Activated CD4-positive, CD25-positive, alpha-beta regulatory T cell (primary cell): ENCODE measurements around the gene IMP4.
A peak's percentile ranks its signal among the peaks of the same experiment; 100 is the strongest.

Source experiments
- DNase-seq, 4 experiments: peaks; one replicate each; lab custom pipeline; 2025; lab: John Stamatoyannopoulos, UW

The IMP4 gene

DNA sequence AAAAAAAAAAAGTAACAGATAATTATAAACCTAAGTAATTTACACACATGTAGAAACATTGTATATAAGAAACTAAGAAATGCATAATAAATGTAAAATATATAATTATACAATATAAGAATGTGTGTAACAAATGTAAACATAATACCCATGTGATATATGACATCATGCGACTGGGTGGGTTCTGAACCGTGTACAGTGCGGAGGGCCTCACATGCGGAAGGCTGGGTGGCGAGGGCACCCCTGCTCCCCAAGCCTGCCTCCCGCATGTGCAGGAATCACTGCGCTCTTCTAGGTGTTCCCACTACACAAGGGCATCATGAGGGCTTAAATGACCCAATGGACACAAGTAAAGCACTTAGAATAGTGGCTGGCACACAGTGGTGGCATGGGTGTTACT lies 15.2 kb downstream of the IMP4 start:
- DNase-seq, result no peak

DNA sequence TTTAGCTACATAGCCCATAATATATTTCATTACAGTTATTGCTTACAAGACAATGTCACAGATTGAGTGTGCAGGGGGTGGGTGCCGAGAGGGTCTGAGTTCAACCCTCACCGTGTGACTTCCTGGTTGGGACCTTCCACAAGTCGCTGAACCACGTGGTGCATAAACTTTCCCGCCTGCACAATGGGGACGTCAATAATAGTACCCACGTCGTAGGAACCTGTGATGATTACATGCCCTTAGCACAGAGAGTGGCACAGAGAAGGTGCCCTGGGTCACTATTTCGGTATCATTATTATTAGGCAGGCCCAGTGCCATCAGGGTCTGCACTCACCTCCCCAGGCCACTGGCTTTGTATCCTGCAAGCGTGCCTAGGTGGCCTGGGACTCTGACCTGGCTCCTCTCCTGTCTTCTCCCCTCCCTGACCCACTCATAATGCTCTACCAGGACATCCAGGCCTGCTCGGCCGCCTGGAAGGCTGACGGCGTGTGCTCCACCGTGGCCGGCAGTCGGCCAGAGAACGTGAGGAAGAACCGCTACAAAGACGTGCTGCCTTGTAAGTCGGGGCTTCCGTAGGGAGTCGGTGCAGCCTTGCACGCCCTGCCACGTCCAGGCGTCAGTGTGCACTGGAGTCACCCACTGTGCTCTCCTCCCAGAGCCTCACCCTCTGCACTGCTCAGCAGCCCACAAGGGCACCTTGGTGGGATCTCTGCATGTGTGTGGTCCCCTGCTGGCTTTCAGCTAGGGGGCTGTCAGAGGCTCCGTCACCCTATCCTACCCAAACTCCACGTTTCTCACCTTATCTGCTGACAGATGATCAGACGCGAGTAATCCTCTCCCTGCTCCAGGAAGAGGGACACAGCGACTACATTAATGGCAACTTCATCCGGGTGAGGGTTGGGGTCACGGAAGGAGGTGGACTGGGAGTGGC lies 16.0 kb downstream of the IMP4 start:
- DNase-seq, result no peak

- DNase-seq, result no peak
Observed at GRCh38 chr2:130359466-130359865, 16.8 kb downstream of the IMP4 start.

- no peak for DNase-seq
Observed at GRCh38 chr2:130363479-130363878, 20.8 kb downstream of the IMP4 start.

GRCh38 chr2:130365075-130365474 lies 22.4 kb downstream of the IMP4 start:
- DNase-seq, result no peak

DNA sequence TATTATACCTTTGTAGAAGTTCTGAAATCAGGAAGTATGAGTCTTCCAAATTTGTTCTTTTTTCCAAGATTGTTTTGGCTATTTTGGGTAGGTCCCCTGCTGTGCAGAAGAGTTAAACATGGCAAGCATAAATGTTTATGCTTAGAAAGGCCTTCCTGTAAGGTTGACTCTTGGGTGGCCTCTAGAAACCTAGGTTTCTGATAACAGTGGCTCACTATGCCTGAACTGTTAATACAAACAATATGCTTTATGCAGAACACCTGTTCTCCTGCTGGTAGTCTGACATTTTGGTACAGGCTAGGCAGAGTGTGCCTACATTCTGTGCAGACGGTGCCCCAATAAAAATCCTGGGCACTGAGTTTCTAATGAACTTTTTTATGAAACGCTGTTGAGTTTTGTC lies 23.3 kb downstream of the IMP4 start:
- no peak for DNase-seq

- DNase-seq, result no peak
Observed at GRCh38 chr2:130366720-130367119, 24.0 kb downstream of the IMP4 start.

- no peak for DNase-seq
Observed at GRCh38 chr2:130368786-130369185, 26.1 kb downstream of the IMP4 start.

DNA sequence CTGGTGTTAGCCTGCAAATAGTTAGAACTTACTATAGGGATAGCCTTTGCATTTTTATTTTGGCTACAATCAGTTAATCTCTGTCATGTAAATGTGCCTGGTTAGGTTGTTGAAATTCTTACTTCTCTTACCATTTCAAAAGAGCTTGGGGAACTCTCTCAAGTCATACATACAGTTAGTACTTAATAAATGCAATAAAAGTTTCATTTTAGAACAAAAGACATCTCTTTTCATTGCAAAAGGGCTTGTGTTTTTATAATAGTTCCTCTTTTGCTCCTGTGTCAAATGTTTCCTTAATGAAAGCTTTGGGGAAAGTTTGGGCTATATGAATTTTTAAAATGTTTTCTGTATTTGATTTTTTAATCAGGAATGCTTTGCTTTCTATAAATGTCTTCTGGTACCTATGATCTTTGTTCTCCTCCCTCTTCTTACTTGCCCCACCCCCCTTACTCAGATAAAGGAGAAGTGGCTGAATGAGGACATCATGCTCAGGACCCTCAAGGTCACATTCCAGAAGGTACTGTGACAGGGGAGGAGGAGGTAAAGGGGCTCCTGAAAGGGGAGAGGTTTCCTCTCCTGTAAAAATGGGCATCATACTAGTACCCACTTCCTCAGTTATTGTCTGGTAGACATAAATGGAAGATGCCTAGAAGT lies 26.7 kb downstream of the IMP4 start:
- no peak for DNase-seq

DNA sequence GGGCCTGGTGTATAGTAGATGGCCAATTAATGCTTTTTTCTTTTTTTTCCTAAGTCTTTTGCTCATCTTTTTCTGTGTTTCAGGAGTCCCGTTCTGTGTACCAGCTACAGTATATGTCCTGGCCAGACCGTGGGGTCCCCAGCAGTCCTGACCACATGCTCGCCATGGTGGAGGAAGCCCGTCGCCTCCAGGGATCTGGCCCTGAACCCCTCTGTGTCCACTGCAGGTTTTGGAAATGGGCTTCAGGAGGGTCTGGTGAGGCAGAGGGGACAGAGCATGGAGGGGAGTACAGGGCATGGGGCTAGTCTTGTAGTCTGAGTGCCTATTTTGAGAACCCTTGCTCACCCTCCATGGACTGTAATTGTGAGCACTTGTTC lies 27.3 kb downstream of the IMP4 start:
- no peak for DNase-seq

DNA sequence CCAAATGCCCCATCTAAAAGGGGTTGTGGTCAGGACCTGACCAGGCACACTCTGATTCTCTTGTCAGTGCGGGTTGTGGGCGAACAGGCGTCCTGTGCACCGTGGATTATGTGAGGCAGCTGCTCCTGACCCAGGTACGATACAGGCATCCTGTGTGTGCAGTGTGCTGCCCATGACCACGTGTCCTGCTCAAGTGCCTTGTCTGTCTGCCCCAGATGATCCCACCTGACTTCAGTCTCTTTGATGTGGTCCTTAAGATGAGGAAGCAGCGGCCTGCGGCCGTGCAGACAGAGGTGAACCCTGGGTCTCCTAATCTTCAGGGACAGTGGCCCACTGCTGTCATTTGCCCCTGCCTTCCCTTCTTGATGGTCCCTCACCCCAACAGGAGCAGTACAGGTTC lies 27.8 kb downstream of the IMP4 start:
- peak in 1 of 4 experiments; percentile 8 for DNase-seq

DNA sequence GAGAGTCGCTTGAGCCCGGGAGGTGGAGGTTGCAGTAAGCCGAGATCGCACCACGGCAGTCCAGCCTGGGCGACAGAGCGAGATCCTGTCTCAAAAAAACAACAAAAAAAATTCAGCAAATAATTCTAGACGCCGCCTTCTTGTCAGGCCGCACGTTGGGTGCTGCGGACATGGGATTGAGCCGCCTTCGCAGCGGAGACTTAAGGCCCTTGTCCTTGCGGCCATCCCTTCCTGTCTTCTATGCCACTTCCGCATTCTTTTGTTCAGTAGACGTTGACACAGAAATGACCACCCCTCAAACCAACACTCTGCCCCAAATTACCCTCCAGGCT lies 29.0 kb downstream of the IMP4 start:
- DNase-seq, result no peak

GRCh38 chr2:130372055-130372832 lies 29.5 kb downstream of the IMP4 start:
- peak; percentile 57 to 59 (median 58) for DNase-seq

DNA sequence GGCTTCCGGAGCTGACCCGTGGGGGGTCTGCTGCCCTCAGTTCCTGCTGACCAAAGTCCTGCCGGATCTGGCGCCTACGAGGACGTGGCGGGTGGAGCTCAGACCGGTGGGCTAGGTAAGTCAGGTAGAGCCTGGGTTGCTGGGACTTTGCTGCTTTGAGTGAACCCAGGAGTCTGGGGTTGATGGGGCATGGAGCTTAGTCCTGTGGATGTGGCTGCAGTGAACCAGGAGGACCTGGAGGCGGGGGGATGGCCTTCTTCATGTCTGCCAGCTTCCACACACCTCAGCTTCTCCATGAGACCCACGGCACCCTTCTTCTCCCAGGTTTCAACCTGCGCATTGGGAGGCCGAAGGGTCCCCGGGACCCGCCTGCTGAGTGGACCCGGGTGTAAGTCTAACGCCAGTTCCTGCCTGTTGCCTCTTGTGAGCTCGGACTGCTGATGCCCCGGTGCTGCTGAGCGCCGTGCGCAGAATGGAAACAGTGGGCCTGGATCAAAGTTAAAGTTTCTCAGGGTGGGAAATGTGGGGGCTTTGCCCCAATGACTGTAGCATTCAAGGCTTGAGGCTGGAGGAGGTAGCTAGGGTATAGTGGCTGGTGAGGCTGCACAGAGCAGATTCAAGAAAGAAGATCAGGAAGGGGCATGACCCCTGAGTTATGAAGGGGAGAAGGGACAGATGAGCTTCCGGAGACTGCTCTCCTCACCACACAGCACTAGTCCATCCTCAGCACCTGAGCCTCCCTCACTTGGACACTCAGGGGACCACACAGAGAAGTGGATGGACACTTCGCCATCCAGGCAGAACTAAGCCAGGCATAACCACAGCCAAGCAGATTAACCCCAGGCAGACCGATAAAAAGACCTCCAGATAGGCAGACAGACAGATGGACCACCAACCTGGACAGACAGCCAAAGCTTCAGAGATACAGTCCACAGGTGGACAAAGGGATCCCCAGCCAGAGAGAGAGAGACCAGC lies 30.4 kb downstream of the IMP4 start:
- DNase-seq, result no peak

DNA sequence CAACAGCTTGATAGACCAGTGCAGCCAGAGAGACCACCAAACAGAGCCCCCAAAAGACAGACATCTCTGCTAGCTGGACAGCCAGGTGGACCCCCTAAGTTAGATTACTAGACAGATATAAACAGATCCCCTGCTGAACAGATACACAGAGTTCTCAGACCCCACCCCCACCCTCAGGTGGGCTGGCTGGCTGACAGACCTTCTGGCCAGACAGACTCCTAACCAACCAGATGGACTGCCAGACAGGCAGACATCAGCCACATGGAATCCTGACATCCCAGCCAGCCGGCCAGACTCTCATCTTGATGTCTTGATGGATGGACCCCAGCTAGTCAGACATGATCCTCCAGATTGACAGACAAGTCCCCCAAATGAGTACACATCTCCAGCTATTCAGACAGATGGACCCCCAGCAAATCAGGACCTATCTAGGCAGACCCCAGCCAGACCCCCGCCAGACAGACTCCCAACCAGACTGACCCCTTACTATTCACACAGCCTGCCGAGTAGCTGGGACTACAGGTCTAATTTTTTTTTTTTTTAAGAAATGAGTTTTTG lies 31.2 kb downstream of the IMP4 start:
- no peak for DNase-seq

- no peak for DNase-seq
Observed at GRCh38 chr2:130374587-130375290, 32.0 kb downstream of the IMP4 start.

DNA sequence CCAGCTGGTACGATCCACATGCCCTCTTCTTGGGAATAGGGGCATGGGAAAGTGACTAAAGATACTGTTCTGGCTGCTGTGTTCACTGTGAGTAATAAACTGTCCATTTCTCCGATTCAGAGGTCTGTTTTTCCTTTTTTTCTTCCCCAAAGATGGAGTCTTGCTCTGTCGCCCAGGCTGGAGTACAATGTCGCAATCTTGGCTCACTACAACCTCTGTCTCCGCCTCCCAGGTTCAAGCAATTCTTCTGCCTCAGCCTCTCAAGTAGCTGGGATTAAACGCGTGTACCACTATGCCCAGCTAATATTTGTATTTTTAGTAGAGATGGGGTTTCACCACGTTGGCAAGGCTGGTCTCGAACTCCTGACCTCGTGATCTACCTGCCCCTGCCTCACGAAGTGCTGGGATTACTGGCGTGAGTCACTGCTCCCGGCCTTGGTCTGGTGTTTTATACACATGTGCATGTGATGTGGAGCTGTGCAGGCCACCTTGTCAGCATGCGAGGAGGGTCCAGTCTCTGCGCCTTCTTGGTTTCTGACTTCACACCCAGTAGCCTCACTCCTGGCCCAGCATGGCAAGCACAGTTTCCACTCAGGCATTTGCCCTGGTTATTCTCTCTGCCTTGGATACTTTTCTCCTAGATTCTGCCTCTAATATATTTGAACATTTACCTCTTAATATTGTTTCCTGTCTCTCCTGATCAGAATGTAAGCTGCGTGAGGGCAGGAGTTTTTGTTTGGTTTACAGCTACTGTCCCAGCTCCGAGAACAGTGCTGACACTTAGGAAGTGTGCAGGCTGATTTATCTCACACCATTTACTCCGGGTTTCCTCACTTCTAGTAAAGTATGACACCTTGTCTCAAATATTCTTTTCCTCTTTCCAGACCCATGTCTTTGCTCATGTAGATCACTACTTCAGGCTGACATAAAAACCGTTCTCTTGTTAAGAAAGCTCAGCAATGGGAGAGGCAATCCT lies 32.9 kb downstream of the IMP4 start:
- DNase-seq, result no peak

GRCh38 chr2:130376433-130377293 lies 34.0 kb downstream of the IMP4 start:
- no peak for DNase-seq
